Muscle of leg (tissue), 11 donors: ENCODE measurements around the gene CNOT10. TPM values are rescaled to one million over a fixed set of nuclear protein-coding genes. Genes with fewer than 3 reads are reported as not detected.

Experiments used
- DNase-seq: peaks from one replicate; pipeline ENCODE4 v3.0.0; 2013
- H3K27ac ChIP-seq: one replicate; pipeline ENCODE4 v1.5.1; 2013; ENCODE audit warnings: mild to moderate bottlenecking, low read length, control low read depth
- H3K27me3 ChIP-seq: one replicate; pipeline ENCODE4 v1.6.1; 2013; ENCODE audit warnings: low read length; ENCODE audit not compliant: control insufficient read depth, insufficient read depth
- H3K36me3 ChIP-seq: one replicate; pipeline ENCODE4 v1.6.1; 2013; ENCODE audit warnings: low read length; ENCODE audit not compliant: control insufficient read depth, insufficient read depth
- H3K4me1 ChIP-seq: one replicate; pipeline ENCODE4 v1.6.1; 2013; ENCODE audit warnings: low read length; ENCODE audit not compliant: control insufficient read depth, insufficient read depth
- H3K4me3 ChIP-seq: one replicate; pipeline ENCODE4 v1.5.1; 2013; ENCODE audit warnings: low read length, control low read depth
- H3K9me3 ChIP-seq: replicated peaks from 2 replicates; pipeline ENCODE4 v1.6.1; 2013; ENCODE audit warnings: low read depth, low read length; ENCODE audit not compliant: control insufficient read depth
- WGBS: methylation state at CpG from one replicate; pipeline ENCODE4 v1.1.5; 2013; ENCODE audit warnings: missing lambda C conversion rate; ENCODE audit not compliant: insufficient coverage; 5-methylcytosine and 5-hydroxymethylcytosine counted together
- polyA plus RNA-seq, 8 donors: library from polyadenylated mRNA; unstranded; fragments of 120-200 nt; gene quantifications; one replicate each; pipeline versions ENCODE4 v1.2.1 to v1.2.3, GENCODE V29; 2013; ENCODE audit warnings: inconsistent platforms in 1 of 8, low replicate concordance in 1 of 8; ENCODE audit not compliant: insufficient read length in 8 of 8, insufficient read depth in 1 of 8
- total RNA-seq: library from RNA; stranded (reverse); fragments of 120-200 nt; gene quantifications from one replicate; pipeline ENCODE4 v1.2.4, GENCODE V29; 2013

Gene CNOT10
- total and polyA plus RNA-seq, 9 donors = 18.7 to 27.9 (median 22.6) TPM

DNA sequence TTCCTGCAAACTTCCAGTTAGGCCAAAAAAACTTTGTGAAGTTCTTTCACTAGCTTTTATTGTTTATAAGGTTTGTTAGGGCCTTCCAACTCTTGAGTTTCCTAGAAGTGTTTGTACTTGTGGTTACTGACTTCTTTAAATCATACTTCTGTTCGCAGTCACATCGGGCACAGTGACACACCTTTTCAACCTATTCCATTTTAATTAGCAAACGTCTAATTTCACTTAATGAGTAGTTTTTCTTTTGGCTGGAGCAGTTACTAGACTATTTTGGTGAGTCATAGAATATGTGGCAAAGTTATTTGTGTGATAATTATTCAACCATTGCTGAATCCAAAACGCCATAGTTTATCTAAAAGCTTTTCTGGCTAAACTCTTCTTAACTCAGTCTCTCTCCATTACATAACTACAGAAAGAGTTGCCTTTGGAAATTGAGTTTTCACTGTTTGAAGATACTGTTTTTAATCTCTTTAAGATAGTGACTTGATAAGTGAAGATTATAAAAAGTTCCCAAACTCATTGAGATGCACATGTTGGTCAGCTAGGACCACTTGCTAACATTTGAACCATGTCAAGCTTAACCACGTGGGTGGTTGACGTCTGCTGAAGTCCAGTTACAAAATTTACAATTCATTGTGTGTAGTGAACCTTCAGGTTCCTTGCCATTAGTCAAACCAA lies 21.5 kb downstream of the CNOT10 start:
- Histone ChIP-seq H3K9me3 (no peaks in the 10 kb centered on the region), H3K27ac (no peak overlapping the region), H3K4me1 (no peaks in the 10 kb centered on the region), H3K27me3 (no peaks in the 10 kb centered on the region), H3K36me3 (peaks cover 14% of the 10 kb centered on the region), H3K4me3 (no peak overlapping the region)
- no peak for DNase-seq
- WGBS = 80% methylated on average over 1 of the region's 6 CpGs

- Histone ChIP-seq H3K27ac (no peak overlapping the region), H3K27me3 (no peaks in the 10 kb centered on the region), H3K9me3 (no peaks in the 10 kb centered on the region), H3K4me3 (no peak overlapping the region), H3K4me1 (no peaks in the 10 kb centered on the region), H3K36me3 (peaks cover 14% of the 10 kb centered on the region)
- no peak for DNase-seq
These were observed 22.0 kb downstream of the CNOT10 start for GRCh38 chr3:32707026-32707370.

DNA sequence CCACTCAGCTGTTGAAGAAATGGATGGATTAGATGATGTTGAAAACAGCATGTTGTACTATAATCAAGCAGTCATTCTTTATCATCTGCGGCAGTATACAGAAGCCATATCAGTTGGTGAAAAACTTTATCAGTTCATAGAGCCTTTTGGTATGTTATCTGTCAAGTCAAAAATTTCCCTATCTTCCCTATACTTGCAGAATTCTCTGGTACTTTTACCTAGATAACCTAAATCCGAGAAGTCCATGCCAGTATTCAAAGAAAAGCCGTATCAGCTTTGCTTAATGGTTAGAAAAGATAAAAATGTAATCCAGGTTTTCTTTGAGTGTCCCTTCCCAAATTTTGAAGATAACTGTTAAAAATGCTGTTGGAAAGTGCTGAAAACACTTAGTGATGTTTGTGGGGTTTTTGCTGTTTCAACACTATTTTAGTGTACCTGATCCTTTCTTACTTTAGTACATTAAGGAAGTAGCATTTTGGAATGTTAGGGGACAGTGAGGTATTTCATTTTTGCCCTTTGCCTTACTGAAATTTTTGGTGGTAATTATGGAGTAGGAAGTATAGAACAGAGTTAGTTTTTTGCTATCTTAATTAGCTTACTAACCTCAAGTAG lies 23.8 kb downstream of the CNOT10 start:
- Histone ChIP-seq H3K9me3 (no peaks in the 10 kb centered on the region), H3K27ac (no peak overlapping the region), H3K4me3 (no peak overlapping the region), H3K27me3 (no peaks in the 10 kb centered on the region), H3K4me1 (no peaks in the 10 kb centered on the region), H3K36me3 (peaks cover 18% of the 10 kb centered on the region)
- DNase-seq = no peak
- WGBS = no CpG with 5 or more reads among the region's 3 CpGs

DNA sequence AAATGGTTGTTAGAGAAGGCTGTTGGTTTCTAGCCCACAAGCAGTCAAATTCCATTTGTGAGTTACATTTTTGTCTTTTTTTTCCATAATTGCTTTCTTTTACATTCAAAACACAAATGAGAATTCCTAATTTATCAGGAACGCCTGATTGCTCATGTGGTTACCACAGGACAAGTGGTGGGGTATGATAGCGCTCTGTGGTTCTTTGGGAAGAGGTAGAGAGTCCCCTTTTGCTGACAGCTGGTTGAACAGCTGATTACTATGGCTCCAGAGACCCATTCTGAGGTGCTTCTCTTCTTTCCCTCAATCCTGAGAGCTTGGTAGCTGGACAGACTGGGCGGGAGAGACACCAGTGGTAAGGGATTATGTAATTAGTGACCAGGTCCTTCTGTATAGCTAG lies 24.4 kb downstream of the CNOT10 start:
- H3K4me1 ChIP-seq = no peaks in the 10 kb centered on the region
- no peaks in the 10 kb centered on the region for H3K27me3 ChIP-seq
- DNase-seq = no peak
- H3K9me3 ChIP-seq = no peaks in the 10 kb centered on the region
- 100% methylated on average over 1 of the region's 3 CpGs for WGBS
- H3K27ac ChIP-seq = no peak overlapping the region
- H3K36me3 ChIP-seq = peaks cover 18% of the 10 kb centered on the region
- H3K4me3 ChIP-seq = no peak overlapping the region

- no peak overlapping the region for H3K27ac ChIP-seq
- WGBS = no CpG with 5 or more reads among the region's 1 CpG
- H3K36me3 ChIP-seq = peaks cover 31% of the 10 kb centered on the region
These were observed 27.6 kb downstream of the CNOT10 start for GRCh38 chr3:32712506-32713055.

GRCh38 chr3:32713181-32713580 lies 28.2 kb downstream of the CNOT10 start:
- DNase-seq = no peak
- no peak overlapping the region for H3K4me3 ChIP-seq
- H3K4me1 ChIP-seq = no peaks in the 10 kb centered on the region
- no peaks in the 10 kb centered on the region for H3K9me3 ChIP-seq
- H3K36me3 ChIP-seq = peaks cover 34% of the 10 kb centered on the region
- no peaks in the 10 kb centered on the region for H3K27me3 ChIP-seq
- H3K27ac ChIP-seq = no peak overlapping the region

More at GRCh38 chr3:32712506-32713055, 27.6 kb downstream of the CNOT10 start:
- no peak for DNase-seq
- no peaks in the 10 kb centered on the region for H3K9me3 ChIP-seq
- H3K4me3 ChIP-seq = no peak overlapping the region
- H3K4me1 ChIP-seq = no peaks in the 10 kb centered on the region
- H3K27me3 ChIP-seq = no peaks in the 10 kb centered on the region

DNA sequence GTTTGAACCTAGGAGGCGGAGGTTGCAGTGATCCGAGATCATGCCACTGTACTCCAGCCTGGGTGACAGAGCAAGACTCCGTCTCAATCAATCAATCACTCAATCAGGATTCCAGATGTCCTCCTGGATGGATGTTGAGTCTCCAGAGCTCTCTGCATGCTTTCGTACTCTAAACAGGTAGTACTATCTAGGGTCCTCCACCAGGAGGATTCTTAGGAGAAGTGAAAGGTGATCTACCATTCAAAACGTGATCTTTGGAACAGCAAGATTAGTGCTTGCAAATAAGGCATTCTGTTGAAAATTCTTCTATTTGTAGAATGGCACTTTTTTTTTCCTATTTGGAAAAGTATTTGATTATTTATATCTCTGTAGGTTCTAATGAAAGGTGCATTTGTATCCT lies 34.3 kb downstream of the CNOT10 start:
- Histone ChIP-seq H3K36me3 (peaks cover 26% of the 10 kb centered on the region), H3K4me1 (no peaks in the 10 kb centered on the region), H3K27me3 (no peaks in the 10 kb centered on the region), H3K27ac (no peak overlapping the region), H3K4me3 (no peak overlapping the region), H3K9me3 (no peaks in the 10 kb centered on the region)
- no peak for DNase-seq
- 97% methylated on average over 4 of the region's 5 CpGs for WGBS

- Histone ChIP-seq H3K27me3 (no peaks in the 10 kb centered on the region), H3K4me3 (no peak overlapping the region), H3K36me3 (peaks cover 25% of the 10 kb centered on the region), H3K4me1 (no peaks in the 10 kb centered on the region), H3K9me3 (no peaks in the 10 kb centered on the region), H3K27ac (no peak overlapping the region)
- no CpG with 5 or more reads among the region's 5 CpGs for WGBS
- no peak for DNase-seq
These were observed 34.9 kb downstream of the CNOT10 start for GRCh38 chr3:32719931-32720330.

- H3K4me3 ChIP-seq = no peak overlapping the region
- peaks cover 39% of the 10 kb centered on the region for H3K36me3 ChIP-seq
- H3K9me3 ChIP-seq = no peaks in the 10 kb centered on the region
- no peaks in the 10 kb centered on the region for H3K27me3 ChIP-seq
- H3K4me1 ChIP-seq = no peaks in the 10 kb centered on the region
- DNase-seq = no peak
- H3K27ac ChIP-seq = no peak overlapping the region
These were observed 40.7 kb downstream of the CNOT10 start for GRCh38 chr3:32725721-32726120.

GRCh38 chr3:32733631-32734229 lies 48.7 kb downstream of the CNOT10 start:
- Histone ChIP-seq H3K4me3 (no peak overlapping the region), H3K27ac (no peak overlapping the region), H3K27me3 (no peaks in the 10 kb centered on the region), H3K36me3 (peaks cover 19% of the 10 kb centered on the region), H3K9me3 (no peaks in the 10 kb centered on the region), H3K4me1 (no peaks in the 10 kb centered on the region)
- peak; percentile 31 for DNase-seq
